ENCODE results near the gene ZBTB20.

ZBTB20 gene

GRCh38 chr3:115162759-115163158, 15.7 kb upstream of the ZBTB20 start:
- TF ChIP-seq JUND (IDR thresholded peaks at IDR 0.05; ENCODE audit: low read depth), result no peak
- in situ Hi-C loops (cut with HindIII; ENCODE audit: low pct_unique_long_range_greater_than_20kb, low sequenced_read_pairs), result no loop called here
- no peak for DNase-seq (ENCODE audit: low read depth in 1 of 2, low spot score in 1 of 2)

DNA sequence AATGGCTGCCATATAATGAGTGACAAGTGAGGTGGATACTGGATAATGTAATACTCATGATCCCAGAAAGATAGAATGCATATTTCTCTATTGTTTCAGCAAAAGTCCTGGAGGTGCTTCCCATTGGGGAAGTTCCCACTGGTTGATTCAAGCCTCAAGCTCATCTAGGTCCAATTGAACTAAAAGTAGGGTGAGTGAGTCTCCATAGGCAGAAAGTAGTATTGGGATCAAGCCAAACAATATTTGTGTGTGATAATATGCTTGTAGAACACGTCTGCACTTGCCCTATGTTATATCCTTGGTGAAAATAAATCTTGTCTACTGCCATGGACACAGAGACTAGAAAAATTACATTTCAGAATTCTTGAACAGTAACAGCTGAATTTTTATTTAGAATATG, 14.8 kb upstream of the ZBTB20 start:
- TF ChIP-seq JUND (IDR thresholded peaks at IDR 0.05; ENCODE audit: low read depth), result no peak
- in situ Hi-C loops (cut with HindIII; ENCODE audit: low pct_unique_long_range_greater_than_20kb, low sequenced_read_pairs), result no loop called here
- no peak for DNase-seq (ENCODE audit: low read depth in 1 of 2, low spot score in 1 of 2)

DNA sequence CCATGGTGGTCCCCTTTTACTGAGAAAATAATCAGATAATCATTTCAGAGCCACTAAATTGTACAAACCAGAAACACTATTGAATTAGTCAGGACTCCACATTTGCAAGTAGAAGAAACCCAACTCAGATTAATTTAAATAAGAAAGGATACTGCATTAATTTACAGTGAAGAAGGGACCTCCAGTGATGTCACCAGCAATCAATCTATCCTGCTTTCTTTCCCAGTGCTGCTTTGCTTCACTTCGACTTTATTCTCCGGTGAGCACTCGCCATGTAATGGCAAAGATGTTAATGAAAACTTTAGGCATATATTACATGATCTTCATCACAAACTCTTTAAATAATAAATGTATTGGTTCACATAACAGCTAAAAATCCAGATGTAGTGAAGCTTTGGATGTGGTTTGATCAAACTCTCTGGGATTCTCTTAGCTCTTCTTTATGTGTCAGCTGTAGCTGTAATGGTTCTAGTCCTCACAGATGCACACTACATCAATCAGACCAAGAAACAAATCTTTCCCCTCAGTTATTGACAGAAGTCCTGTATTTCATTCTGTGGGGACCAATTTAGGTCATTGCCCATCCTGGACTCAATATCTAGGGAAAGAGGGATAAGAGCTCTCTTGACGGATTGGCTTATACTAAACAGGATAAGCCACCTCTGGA, 14.2 kb upstream of the ZBTB20 start:
- TF ChIP-seq JUND (IDR thresholded peaks at IDR 0.05; ENCODE audit: low read depth), result no peak
- in situ Hi-C loops (cut with HindIII; ENCODE audit: low pct_unique_long_range_greater_than_20kb, low sequenced_read_pairs), result no loop called here
- no peak for DNase-seq (ENCODE audit: low read depth in 1 of 2, low spot score in 1 of 2)

DNA sequence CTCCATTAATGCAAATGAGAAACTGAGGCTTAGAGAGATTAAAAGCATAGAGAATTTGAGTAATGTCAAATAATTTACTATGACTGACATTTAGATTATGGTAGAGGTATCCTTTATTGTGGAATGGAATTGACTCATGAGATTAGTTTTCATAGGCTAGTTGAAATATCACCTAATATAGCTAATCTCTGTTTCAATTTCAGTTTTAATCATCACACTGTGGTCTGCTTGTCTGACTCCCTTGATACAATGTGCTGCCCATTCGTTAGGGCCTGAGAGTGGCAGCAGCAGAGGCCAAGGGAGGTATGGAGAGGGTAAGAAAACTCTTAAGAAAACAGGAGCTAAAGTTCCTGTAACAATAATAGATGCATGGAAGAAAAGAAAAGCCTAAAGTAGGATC, 13.2 kb upstream of the ZBTB20 start:
- in situ Hi-C loops (cut with HindIII; ENCODE audit: low pct_unique_long_range_greater_than_20kb, low sequenced_read_pairs), result no loop called here
- TF ChIP-seq JUND (IDR thresholded peaks at IDR 0.05; ENCODE audit: low read depth), result no peak
- DNase-seq (ENCODE audit: low read depth in 1 of 2, low spot score in 1 of 2), result no peak

DNA sequence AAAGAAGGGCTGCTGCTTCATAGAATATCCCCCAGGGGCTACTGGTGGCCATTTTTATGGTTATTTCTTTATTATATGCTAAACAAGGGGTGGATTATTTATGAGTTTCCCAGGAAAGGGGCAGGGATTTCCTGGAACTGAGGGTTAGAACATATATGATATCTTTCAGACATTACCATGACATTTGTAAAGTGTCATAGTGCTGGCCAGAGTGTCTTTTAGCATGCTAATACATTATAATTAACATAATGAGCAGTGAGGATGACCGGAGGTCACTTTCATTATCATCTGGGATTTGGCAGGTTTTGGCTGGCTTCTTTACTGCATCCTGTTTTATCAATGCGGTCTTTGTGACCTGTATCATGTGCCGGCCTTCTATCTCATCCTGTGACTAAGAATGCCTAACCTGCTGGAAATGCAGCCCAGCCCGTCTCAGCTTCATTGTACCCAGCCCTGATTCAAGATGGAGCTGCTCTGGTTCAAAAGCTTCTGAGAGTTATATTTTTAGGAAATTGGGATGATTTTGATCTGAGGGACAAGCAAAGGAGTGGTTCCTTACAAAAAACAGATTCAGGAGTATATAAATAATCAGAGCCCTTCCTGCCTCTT, 9.1 kb upstream of the ZBTB20 start:
- no peak for TF ChIP-seq JUND (IDR thresholded peaks at IDR 0.05; ENCODE audit: low read depth)
- no peak for DNase-seq (ENCODE audit: low read depth in 1 of 2, low spot score in 1 of 2)
- in situ Hi-C loops (cut with HindIII; ENCODE audit: low pct_unique_long_range_greater_than_20kb, low sequenced_read_pairs), result no loop called here

DNA sequence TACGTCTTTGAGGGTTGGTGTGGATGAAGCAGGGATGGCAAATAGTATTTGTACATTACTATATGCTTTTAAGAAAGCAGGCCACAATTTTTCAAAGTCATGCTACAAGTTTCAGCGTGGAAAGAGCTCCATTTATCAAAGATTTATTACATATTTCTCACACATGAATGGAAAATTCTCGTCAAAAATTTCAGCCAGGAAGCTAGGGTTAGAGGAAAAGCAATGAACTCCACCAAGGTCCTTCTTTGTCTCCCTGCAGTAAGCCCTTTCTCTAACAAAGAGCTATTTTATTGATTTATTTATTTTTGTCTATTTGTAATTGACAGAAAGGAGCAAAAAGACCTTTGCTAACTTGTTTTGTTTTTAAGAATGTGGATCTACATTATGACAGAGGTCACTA, 7.5 kb upstream of the ZBTB20 start:
- DNase-seq (ENCODE audit: low read depth in 1 of 2, low spot score in 1 of 2), result no peak
- no peak for TF ChIP-seq JUND (IDR thresholded peaks at IDR 0.05; ENCODE audit: low read depth)
- in situ Hi-C loops (cut with HindIII; ENCODE audit: low pct_unique_long_range_greater_than_20kb, low sequenced_read_pairs), result no loop called here

DNA sequence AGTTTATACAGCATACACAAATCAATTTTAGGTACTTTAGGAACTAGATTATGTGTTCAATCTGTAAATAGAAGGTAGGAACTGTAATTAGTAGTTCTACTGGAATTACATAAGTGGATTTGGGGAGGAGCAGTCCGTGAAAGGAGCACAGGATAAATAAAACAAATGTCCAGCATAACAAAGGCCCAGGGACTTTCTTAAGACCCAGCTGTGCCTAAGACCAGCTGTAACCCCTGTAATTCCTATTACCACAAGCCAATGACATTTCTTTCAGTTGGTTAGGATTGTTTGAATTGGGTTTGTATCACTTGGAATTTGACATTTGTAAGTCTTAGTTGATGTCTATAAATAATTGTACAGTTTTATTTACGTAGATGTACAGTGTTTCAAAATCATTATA, 4.8 kb upstream of the ZBTB20 start:
- DNase-seq (ENCODE audit: low read depth in 1 of 2, low spot score in 1 of 2), result no peak
- in situ Hi-C loops (cut with HindIII; ENCODE audit: low pct_unique_long_range_greater_than_20kb, low sequenced_read_pairs), result no loop called here
- TF ChIP-seq JUND (IDR thresholded peaks at IDR 0.05; ENCODE audit: low read depth), result no peak

DNA sequence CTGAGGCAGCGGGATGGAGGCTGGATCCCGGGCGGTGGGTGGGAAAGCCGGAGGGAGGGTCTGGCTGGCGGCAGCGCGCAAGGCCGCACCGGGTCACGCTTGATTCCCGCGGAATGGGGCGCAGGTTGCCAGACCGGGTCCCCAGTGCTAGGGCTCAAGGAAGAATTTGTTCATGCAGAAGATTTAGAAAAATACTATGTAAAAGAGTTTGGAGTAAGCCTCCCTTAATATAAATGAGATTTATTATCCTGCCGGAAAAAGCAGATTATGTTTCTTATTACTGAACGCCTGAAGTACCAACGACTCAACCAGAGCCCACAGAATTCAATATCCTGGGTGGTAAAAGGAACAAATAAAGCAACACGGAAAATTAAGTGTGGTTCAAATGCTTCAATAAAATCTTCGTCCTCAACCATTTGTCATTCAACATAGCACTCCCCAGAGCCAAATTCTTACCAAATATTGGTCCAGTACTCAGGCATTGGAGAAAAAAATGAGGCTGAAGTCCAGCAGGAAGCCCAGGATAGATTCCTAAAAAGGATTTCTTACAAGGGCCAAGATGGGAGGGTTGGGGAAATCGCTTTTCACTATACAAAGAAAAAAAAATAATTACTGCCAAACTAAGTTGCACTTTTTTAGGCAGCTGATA, 1.2 kb upstream of the ZBTB20 start:
- no peak for DNase-seq (ENCODE audit: low read depth in 1 of 2, low spot score in 1 of 2)
- in situ Hi-C loops (cut with HindIII; ENCODE audit: low pct_unique_long_range_greater_than_20kb, low sequenced_read_pairs), result no loop called here
- TF ChIP-seq JUND (IDR thresholded peaks at IDR 0.05; ENCODE audit: low read depth), result no peak

- peak; percentile 75 to 100 for DNase-seq (ENCODE audit: low read depth in 1 of 2, low spot score in 1 of 2)
- no peak for TF ChIP-seq JUND (IDR thresholded peaks at IDR 0.05; ENCODE audit: low read depth)
- in situ Hi-C loops (cut with HindIII; ENCODE audit: low pct_unique_long_range_greater_than_20kb, low sequenced_read_pairs), result no loop called here
Observed at GRCh38 chr3:115147329-115148141, 447 bp upstream of the ZBTB20 start.

GRCh38 chr3:115146032-115146417, 1.1 kb downstream of the ZBTB20 start:
- DNase-seq (ENCODE audit: low read depth in 1 of 2, low spot score in 1 of 2), result peak in 1 of 2 experiments; percentile 60
- no peak for TF ChIP-seq JUND (IDR thresholded peaks at IDR 0.05; ENCODE audit: low read depth)
- in situ Hi-C loops (cut with HindIII; ENCODE audit: low pct_unique_long_range_greater_than_20kb, low sequenced_read_pairs), result no loop called here

GRCh38 chr3:115141033-115141757, 5.9 kb downstream of the ZBTB20 start:
- in situ Hi-C loops (cut with HindIII; ENCODE audit: low pct_unique_long_range_greater_than_20kb, low sequenced_read_pairs), result no loop called here
- no peak for TF ChIP-seq JUND (IDR thresholded peaks at IDR 0.05; ENCODE audit: low read depth)
- no peak for DNase-seq (ENCODE audit: low read depth in 1 of 2, low spot score in 1 of 2)

- no peak for DNase-seq (ENCODE audit: low read depth in 1 of 2, low spot score in 1 of 2)
- in situ Hi-C loops (cut with HindIII; ENCODE audit: low pct_unique_long_range_greater_than_20kb, low sequenced_read_pairs), result no loop called here
- TF ChIP-seq JUND (IDR thresholded peaks at IDR 0.05; ENCODE audit: low read depth), result no peak
Observed at GRCh38 chr3:115139072-115139471, 8.0 kb downstream of the ZBTB20 start.
